G401 (cell line): Measurements from ENCODE around the gene NDST4. TPM values are rescaled to one million over a fixed set of nuclear protein-coding genes. Genes with fewer than 3 reads are reported as not detected.

Experiments used
- DNase-seq: peaks from one replicate; pipeline ENCODE4 v3.0.0-alpha.2; 2015; ENCODE audit warnings: low spot score
- in situ Hi-C: cut with HindIII; loops from 2 replicates; pipeline ENCODE4 v1.10.0; 2016; ENCODE audit warnings: low sequenced_read_pairs, mixed read lengths
- total RNA-seq: library from RNA; depleted of rRNA; stranded (reverse); fragments of >200 nt; shearing (Covaris generic); gene quantifications from 2 replicates; pipeline ENCODE4 v1.2.3, GENCODE V29; 2014; rRNA removed

NDST4 gene
- total RNA-seq, result not detected in 2 replicates

DNA sequence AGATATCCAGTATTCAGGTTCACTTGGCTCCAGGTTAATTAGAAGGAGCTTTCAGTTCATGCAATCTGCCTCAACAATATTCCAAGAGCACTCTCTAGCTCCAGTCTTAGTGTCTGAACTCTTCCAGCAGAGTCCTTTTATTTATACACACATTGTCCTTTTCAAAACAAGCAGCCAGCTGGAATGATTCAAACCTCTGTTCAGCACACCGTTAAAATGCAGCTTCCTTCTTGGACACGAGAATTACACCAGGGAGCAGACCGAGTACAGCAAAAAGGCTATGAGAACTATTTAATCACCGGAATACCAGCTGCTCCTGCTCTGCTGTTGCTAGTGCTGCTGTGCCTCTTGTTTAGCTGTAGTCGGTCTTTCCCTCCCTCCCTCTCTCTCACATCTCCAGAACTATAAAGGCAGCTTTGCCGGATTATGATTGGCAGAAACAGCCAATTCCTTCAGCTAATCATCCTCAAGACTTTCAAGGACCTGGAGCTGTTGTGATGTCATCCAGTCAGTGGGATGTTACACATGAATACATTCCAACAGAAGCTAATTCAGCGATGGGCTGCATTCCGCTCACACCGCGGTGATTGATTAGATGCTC is at the start of gene NDST4:
Gene NDST4 (minus strand): TSS at position 115 of the 601 bp plus-strand sequence. CDS start 36,584 bp downstream, outside the sequence.
- in situ Hi-C loops, result no loop called here
- peak; percentile 47 for DNase-seq

GRCh38 chr4:115159141-115159540 is 45.7 kb upstream of the NDST4 start:
- in situ Hi-C loops, result no loop called here
- DNase-seq, result no peak

- in situ Hi-C loops, result no loop called here
- no peak for DNase-seq
These were observed 44.9 kb upstream of the NDST4 start for GRCh38 chr4:115158296-115158695.

DNA sequence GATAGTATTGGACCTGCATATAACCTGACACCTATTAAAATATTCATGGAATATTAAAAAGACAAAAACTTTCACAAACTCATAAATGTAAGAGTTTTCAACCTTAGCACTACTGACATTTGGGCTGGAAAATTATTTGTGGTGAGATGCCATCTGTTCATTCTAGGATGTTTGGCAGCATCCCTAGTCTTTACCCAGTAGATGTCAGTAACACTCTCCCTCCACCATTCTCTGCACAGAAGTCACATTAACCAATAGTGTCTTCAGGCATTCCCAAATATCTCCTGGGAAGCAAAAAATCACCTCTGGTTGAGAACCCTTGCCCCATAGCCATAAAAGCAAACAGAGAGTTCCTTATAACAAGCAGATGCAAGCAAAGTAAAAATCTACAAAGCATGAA is 41.4 kb upstream of the NDST4 start:
- in situ Hi-C loops, result no loop called here
- DNase-seq, result peak; percentile 85

- DNase-seq, result no peak
- in situ Hi-C loops, result no loop called here
These were observed 39.5 kb upstream of the NDST4 start for GRCh38 chr4:115152965-115153364.

DNA sequence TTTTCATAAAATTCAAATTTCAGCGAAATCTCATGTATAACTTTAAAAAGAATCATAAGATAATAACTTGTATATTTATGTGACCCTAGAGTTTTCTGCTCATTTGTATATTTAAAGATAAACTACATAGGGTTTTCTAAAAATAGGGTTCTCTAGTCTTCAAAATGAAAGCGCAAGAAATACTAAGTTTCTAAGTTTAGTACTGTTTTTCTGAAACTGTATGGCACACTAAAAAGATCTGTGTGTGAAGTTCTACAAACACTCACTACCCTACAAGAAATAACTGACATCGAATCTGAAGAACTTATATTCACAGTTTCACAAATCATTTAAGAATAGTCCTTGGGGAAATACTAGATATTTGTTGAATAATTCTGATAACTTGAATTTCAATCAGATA is 38.7 kb upstream of the NDST4 start:
- no peak for DNase-seq
- in situ Hi-C loops, result no loop called here

DNA sequence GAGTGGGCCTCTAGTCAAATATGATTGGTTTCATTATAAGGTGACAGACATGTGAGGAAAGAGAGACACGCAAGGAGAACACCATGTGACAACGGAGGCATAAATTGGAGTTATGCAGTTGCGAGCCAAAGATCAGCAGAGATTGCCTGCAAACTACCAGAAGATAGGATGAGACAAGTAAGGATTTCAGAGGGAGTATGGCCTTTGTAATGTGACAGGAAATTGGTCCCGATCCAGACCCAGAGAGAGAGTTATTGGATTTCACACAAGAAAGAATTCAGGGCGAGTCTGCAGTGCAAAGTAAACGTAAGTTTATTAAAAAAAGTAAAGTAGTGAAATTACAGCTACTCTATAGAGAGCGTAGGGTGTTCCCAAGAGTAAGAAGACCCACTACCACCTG is 35.7 kb upstream of the NDST4 start:
- DNase-seq, result no peak
- in situ Hi-C loops, result no loop called here

DNA sequence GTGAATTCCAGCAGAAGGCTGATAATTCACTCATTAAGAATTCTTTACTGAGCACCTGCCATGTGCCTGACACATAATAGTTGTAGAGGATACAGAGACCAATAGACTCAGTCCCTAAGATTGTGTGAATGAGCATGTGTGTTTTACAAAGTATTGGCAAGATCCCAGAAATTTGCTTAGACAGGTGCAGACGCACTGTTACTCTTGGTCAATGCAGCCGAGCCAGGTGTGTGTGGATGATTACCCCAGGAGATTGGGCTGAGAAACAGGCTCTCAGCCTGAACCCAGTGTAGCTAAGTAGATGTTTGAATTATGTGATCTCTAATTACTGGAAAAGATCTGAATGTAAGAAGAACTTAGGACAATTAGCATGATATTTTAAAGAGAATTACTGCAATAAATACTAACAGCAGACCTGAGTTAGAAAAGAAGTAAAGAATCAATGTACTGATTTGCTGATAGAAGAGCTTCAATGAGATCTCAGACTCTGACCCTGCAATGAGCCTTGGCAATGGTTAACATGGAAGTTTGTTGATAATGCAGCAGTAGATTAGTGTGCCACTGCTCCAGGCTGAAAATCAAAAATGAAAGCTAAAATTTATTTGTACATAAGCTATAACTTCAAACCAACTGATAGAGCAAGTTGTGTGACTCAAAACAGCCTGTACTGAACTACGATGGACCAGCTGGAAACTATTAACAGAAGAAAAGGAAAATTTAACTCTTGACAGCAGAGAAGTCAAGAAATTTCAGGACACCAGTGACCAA is 32.2 kb upstream of the NDST4 start:
- in situ Hi-C loops, result no loop called here
- peak; percentile 6 for DNase-seq

DNA sequence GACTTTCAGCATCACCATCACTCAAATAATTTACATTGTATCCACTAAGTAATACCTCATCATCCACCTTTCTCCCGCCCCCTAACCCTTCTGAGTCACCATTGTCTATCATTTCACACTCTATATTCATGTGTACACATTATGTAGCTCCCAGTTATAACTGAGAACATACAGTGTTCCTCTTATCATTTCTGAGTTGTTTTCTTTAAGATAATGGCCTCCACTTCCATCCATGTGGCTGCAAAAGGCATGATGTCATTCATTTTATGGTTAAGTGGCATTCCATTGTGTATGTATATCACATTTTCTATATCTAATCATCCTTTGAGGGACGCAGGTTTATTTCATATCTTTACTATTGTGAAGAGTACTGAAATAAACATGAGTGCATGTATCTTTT is 14.6 kb upstream of the NDST4 start:
- in situ Hi-C loops, result no loop called here
- no peak for DNase-seq

DNA sequence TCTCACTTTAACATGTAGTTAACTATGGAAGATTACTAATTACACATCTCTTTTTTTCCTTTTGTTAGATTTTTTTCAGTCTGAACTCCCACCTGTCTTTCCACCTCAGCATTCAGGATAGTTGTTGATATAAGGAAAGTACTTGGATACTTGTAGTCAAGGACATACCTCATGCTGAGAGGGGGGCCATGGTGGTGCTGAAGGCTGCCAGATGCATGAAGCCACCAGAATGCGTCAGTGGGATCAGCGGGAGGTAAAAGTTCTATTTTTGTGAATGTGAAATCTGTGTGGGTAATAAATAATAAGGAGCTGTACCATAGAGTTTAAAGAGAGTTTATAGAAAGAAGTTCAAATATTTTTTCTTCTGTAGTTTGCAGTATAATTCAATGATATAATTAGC is 13.1 kb upstream of the NDST4 start:
- DNase-seq, result no peak
- in situ Hi-C loops, result no loop called here

DNA sequence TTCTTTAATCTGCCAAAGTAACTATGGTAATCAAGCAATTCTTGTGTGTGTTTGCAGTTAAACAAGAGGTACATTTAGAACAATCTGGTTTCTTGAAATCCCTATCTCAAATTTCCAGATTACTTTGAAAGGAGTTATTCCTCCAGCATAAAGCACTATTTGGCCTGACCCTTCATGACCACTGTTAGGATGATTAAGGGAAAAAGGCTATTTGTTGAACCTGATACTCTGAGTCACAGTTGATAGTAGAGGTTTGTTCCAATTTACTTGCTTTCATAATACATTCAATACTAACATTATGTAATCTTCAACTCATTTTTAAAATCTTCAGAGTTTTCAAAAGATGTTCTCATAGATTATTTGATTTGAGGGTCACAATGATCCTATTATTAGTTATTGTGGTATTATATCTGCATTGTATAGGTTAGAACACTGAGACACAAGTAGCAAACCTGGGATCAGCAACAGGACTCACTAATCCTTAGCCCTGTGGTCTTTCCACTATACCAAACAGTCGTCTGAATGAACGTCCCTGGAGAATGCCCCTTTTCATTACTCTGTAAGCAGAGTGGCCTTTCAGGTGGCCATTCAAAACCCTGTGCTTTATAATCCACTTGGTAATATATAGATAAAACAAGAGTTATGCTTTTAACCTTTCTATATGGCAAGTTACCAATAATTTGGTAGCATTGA is 8.1 kb upstream of the NDST4 start:
- no peak for DNase-seq
- in situ Hi-C loops, result no loop called here

GRCh38 chr4:115119804-115120352 is 6.5 kb upstream of the NDST4 start:
- in situ Hi-C loops, result no loop called here
- peak; percentile 12 for DNase-seq

- in situ Hi-C loops, result no loop called here
- DNase-seq, result no peak
These were observed 4.2 kb upstream of the NDST4 start for GRCh38 chr4:115117651-115118050.

DNA sequence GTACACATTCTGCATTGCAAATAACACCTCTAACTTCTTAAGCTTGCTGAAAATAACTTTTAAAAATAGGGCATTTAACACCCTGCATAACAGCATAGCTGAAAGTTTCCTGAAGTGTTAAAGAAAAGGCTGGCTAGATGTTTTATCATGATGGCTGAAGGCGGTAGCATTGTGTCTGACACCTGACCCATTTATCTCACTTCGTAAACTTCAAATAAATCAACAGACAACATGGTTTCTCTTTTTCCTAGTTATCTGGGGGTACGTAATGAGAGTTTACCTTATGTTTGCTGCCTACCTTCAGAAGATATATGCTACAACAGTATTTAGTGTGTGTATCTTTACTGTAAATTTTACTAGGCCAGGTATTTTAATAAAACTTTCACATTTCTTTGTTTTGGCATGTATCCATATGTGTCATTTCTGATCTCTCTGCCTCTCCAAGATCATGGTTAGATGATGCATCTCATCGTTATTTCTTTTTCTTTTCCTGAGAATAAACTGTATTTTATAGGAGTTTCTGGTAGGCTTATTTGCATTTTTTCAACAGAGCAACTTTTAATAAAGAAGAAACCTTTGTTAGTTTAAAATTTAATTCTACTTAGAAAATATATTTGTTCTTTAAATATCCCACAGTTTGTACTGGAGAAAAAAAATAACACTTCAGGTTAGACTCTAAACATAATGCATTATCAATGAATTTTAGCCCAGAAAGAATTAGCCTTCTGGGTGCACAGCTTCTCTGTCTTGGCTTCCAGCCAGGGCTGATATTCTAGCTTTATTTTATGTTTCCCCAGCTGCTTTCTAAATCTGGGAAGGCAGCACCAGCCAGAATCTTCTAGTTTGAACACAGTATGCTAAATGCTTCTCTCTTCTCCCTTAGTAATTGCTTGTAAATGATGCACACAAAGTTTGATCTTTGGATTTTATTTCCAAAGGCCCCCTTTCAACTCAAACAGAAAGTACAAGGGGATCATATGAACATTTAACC is 2.9 kb downstream of the NDST4 start:
- DNase-seq, result no peak
- in situ Hi-C loops, result no loop called here

DNA sequence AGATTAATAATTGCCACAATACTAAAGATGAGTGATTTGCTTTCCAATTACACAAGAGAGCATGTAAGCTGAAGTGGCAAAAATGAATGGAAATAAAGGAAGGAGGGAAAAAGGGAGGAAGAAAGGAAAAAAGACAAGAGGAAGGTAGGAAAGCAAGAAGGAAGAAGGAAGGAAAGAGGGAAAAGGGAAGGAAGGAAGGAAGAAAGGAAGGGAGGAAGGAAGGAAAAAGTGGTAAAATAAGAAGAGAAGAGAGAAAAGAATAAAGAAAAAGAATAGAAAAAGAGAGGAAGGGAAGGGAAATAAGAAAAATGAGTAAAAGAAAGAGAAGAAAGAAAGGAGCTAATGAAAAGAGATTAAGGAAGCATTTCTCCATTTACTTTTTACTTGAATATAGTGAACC is 4.6 kb downstream of the NDST4 start:
- in situ Hi-C loops, result no loop called here
- no peak for DNase-seq

- DNase-seq, result no peak
- in situ Hi-C loops, result no loop called here
These were observed 6.0 kb downstream of the NDST4 start for GRCh38 chr4:115107411-115107810.

- no peak for DNase-seq
- in situ Hi-C loops, result no loop called here
These were observed 11.7 kb downstream of the NDST4 start for GRCh38 chr4:115101675-115102074.

GRCh38 chr4:115090483-115091075 is 22.8 kb downstream of the NDST4 start:
- in situ Hi-C loops, result no loop called here
- DNase-seq, result peak; percentile 47

DNA sequence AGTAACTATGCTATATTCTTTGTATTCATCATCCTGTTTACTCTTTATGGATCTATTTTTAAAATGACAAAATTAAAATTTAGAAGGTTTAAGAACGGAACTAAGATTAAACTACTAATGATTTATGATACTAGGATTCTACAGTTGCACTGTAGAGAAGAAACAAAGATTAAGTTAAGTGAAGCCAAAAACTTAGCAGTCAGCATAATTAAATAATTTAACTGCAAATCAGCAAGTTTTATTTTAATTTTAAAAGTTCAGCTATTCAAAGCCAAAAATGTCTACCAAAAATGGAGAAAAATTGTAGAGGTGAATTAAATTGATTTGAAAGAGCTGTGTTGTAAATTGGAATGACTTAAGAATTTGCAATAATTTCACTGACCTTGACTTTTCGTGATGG is 30.8 kb downstream of the NDST4 start:
- in situ Hi-C loops, result no loop called here

More for the DNA sequence above, 30.8 kb downstream of the NDST4 start:
- DNase-seq, result no peak
